Kidney (tissue), 14 donors: Measurements from ENCODE around the gene ZFPM1. TPM values are rescaled to one million over a fixed set of nuclear protein-coding genes. Genes with fewer than 3 reads are reported as not detected.

Experiments
- DNase-seq, 5 donors: peaks; one replicate each; pipeline ENCODE4 v3.0.0-alpha.2; 2013 to 2020
- FAIRE-seq: peaks from 2 replicates; lab custom pipeline; 2012; peaks lifted over from hg19 to GRCh38; lab: Jason Lieb, UNC
- H3K27ac ChIP-seq, 2 donors: one replicate each; pipeline ENCODE4 v1.7.0; 2013; ENCODE audit warnings: low read depth in 2 of 2, low read length in 2 of 2, inconsistent platforms in 1 of 2
- H3K27me3 ChIP-seq: one replicate; pipeline ENCODE4 v1.7.1; 2013; ENCODE audit warnings: low read length, inconsistent platforms; ENCODE audit not compliant: control insufficient read depth, insufficient read depth
- H3K36me3 ChIP-seq, 3 donors: one replicate each; pipeline versions ENCODE4 v1.7.0 to v1.7.1; 2013; ENCODE audit warnings: low read length in 3 of 3, control low read depth in 1 of 3, inconsistent platforms in 1 of 3; ENCODE audit not compliant: insufficient read depth in 3 of 3, control insufficient read depth in 2 of 3
- H3K4me1 ChIP-seq, 3 donors: one replicate each; pipeline versions ENCODE4 v1.7.0 to v1.7.1; 2013; ENCODE audit warnings: low read length in 3 of 3, inconsistent platforms in 1 of 3, low read depth in 1 of 3; ENCODE audit not compliant: control insufficient read depth in 2 of 3, insufficient read depth in 2 of 3
- H3K4me3 ChIP-seq, 3 donors: one replicate each; pipeline versions ENCODE4 v1.7.0 to v1.8.1; 2013; ENCODE audit warnings: low read length in 3 of 3, control low read depth in 1 of 3, inconsistent platforms in 1 of 3
- H3K9ac ChIP-seq, 3 donors: one replicate each; pipeline versions ENCODE4 v1.7.0 to v1.7.1; 2013; ENCODE audit warnings: low read length in 3 of 3, control low read depth in 1 of 3, inconsistent platforms in 1 of 3
- H3K9me3 ChIP-seq, 3 donors: one replicate each; pipeline versions ENCODE4 v1.7.0 to v1.7.1; 2013; ENCODE audit warnings: low read length in 3 of 3, control low read depth in 1 of 3, inconsistent platforms in 1 of 3; ENCODE audit not compliant: control insufficient read depth in 2 of 3, insufficient read depth in 1 of 3
- intact Hi-C: fragments of 100-400 bp; cut with DNase I; formaldehyde crosslinking; loops from one replicate; pipeline ENCODE4 v1.11.1; 2022
- polyA plus RNA-seq: library from polyadenylated mRNA; stranded (reverse); fragments of 350-450 nt; fragmentation: Illumina TruSeq; extraction: RNeasy Lipid Tissue Mini Kit (QIAGEN cat#74804); gene quantifications from one replicate; pipeline ENCODE4 v1.2.3, GENCODE V29; 2014; ENCODE audit warnings: low read depth, low replicate concordance; ENCODE audit not compliant: insufficient read depth
- total RNA-seq: library from RNA; stranded (reverse); fragmentation: NEBNext Ultra II Directional; extraction: Animal tissue kit (Norgen Biotek cat#: 25700); gene quantifications from one replicate; pipeline ENCODE4 v1.2.1, GENCODE V29; 2021
- TF ChIP-seq, protein P1 (sequence below): IDR thresholded peaks from 3 replicates; pipeline ENCODE4 v1.5.1; 2012; ENCODE audit warnings: mild to moderate bottlenecking, moderate library complexity, borderline replicate concordance; ENCODE audit not compliant: insufficient read depth; ENCODE audit errors: extremely low read depth
- donor health status: control.
- donor health status: control.
- donor health status: control.
- donor health status: control.
- donor health status: control.
- donor health status: DM: yes; HTN: yes; CAD: no.
- donor health status: Normal renal cell carcinoma (clear cell type).

The ZFPM1 gene
- total and polyA plus RNA-seq, 2 donors from 2014 or later: 1.9 to 9.2 TPM

DNA sequence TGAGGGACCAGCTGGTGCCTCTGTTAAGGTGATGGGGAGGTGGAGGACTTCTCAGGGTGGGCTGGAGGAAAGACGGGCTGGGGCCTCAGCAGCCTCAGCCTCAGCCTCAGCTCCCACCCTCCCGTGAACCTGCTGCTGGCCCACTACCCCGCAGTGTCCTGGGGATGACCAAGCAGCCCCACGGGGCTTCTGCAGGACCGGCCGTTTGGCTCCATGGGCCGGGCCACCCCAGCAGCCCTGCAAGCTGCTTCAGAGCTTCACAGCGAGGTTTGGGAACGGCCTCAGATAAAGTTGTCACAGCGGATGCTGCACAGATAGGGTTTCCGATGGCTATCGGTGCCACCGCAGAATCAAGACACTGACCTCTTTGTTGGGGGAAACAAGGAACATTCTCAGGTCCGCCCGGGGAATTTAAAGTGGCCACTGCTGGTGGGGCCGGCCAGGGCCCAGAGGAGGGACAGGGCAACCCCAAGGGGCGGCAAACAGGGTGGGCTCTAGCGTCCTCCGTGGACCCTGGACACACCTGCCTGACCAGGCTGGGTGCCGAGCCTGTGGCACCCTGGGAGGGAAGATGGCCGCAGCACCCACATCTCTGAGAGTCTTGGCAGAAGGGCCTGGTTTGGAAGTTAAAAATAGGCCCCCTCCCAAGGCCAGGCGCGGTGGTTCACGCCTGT is 69.3 kb downstream of the ZFPM1 start:
- intact Hi-C loops: no loop called here
- Histone ChIP-seq H3K27me3 (no peaks in the 10 kb centered on the region), H3K4me3 (no peak overlapping the region), H3K27ac (no peak overlapping the region), H3K36me3 (no peaks in the 10 kb centered on the region), H3K9ac (no peak overlapping the region), H3K9me3 (no peaks in the 10 kb centered on the region), H3K4me1 (peaks cover 0 to 13% (median 3%) of the 10 kb centered on the region in 3 donors)
- DNase-seq (no peak), FAIRE-seq (no peak)
- TF ChIP-seq, protein P1, sequence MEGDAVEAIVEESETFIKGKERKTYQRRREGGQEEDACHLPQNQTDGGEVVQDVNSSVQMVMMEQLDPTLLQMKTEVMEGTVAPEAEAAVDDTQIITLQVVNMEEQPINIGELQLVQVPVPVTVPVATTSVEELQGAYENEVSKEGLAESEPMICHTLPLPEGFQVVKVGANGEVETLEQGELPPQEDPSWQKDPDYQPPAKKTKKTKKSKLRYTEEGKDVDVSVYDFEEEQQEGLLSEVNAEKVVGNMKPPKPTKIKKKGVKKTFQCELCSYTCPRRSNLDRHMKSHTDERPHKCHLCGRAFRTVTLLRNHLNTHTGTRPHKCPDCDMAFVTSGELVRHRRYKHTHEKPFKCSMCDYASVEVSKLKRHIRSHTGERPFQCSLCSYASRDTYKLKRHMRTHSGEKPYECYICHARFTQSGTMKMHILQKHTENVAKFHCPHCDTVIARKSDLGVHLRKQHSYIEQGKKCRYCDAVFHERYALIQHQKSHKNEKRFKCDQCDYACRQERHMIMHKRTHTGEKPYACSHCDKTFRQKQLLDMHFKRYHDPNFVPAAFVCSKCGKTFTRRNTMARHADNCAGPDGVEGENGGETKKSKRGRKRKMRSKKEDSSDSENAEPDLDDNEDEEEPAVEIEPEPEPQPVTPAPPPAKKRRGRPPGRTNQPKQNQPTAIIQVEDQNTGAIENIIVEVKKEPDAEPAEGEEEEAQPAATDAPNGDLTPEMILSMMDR: no peak

DNA sequence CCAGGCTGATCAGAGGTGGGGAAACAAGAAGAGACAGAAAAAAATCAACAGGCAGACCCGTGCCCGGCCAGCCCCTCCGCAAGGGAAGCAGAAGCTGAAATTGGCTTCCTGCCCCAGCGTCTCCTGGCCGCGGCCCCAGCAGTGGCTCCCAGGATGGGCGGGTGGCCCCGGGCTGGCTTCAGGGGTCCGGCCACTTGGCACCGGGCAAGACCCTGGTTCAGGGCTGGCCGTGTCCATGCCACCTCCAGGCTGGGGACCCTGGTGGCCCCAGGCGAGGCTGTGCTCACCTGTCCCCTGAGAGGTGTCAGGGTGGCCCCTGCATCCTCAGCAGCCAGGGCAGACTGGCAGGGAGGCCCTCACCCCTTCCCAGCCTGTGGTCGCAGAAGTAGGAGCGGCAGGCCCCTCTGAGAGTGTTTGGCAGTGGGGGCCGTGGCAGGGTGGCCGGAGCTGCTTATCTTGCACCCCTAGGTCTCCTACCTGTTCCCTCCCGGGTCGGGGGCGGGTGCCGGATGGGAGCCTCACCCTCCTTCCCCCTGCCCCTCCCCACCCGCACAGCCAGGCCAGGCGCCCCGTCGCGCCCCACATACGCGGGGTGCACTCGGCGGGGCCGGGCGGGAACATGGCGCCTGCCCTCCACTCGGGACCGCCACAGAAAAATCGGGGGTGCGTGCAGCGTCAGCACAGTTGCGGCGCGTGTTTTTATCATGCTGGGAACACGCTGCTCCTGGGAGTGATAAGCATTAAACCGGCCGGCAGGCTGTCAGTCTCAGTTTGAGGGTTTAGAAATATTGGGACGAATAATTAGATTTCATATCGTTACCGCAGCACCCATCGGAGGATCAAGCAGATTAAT is 70.5 kb downstream of the ZFPM1 start:
- H3K27me3 ChIP-seq: no peaks in the 10 kb centered on the region
- TF ChIP-seq, protein P1: no peak
- H3K9me3 ChIP-seq: no peaks in the 10 kb centered on the region
- DNase-seq: no peak
- intact Hi-C loops: no loop called here
- no peak for FAIRE-seq
- H3K27ac ChIP-seq: no peak overlapping the region
- no peak overlapping the region for H3K4me3 ChIP-seq
- no peaks in the 10 kb centered on the region for H3K36me3 ChIP-seq
- peaks cover 0 to 15% (median 3%) of the 10 kb centered on the region in 3 donors for H3K4me1 ChIP-seq
- no peak overlapping the region for H3K9ac ChIP-seq

DNA sequence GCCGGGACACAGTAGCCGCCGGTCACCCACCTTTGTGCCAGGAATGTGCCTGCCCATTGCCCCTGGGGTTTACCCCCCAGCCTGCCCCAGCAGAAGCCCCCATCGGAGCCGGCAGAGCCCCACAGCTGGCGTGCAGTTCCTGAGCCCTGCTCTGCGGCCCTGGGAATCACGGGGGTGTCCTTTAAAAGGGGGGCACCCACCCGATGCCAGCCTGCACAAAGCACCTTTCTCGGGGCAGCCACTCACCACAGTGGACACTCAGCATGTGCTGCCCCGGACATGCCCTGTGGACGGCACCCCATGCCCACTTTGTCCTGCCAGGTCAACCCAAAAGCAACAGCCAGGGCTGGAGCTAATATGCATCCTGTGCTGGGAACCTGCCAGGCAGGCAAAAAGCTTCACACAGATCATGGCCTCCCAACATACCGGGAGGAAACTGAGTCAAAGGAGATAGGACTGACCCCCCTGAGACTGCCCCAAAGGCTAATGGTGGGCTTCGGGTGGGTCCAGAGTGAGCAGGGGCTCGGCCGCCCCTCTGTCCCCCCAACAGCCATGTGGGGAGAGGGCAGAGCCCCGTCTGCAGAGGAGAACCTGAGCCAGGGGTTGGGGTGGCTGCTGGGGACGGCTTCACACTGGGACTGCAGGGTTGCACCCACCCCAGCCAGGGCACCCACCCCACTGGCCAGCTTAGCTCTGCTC is 71.3 kb downstream of the ZFPM1 start:
- TF ChIP-seq, protein P1: no peak
- DNase-seq (no peak), FAIRE-seq (no peak)
- Histone ChIP-seq H3K4me1 (peaks cover 0 to 15% (median 3%) of the 10 kb centered on the region in 3 donors), H3K9me3 (no peaks in the 10 kb centered on the region), H3K27ac (no peak overlapping the region), H3K36me3 (no peaks in the 10 kb centered on the region), H3K4me3 (no peak overlapping the region), H3K27me3 (no peaks in the 10 kb centered on the region), H3K9ac (no peak overlapping the region)
- intact Hi-C loops: no loop called here
